ENCODE measurements around the gene ADAMTS9.

The ADAMTS9 gene

DNA sequence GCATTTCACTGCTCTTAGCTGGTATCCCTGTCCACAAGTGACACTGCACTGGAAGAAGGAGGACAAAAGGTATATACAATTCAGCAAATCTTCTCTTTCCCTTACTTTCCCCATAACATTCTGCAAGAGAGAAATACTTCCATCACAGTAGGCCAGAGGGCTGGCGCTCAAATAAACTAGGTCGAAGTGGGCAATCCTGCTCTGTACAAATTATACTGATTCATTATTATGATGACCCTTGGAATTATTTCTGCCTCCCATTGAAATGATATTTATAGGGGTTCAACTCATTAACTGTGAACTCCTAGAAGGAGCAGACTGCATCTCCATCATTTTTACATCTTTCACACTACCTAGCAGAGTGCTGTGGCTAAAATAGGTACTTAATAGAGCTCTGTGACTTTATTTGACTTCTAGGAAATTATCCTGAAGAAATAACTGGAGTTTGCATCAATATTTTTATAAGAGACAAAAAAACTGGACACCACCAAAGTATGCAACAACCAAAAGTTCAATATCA, 80.7 kb downstream of the ADAMTS9 start:
- H3K4me3 ChIP-seq (ENCODE audit: control insufficient read depth, low read depth, low read length) = no peak overlapping the region
- TF ChIP-seq, protein P1, sequence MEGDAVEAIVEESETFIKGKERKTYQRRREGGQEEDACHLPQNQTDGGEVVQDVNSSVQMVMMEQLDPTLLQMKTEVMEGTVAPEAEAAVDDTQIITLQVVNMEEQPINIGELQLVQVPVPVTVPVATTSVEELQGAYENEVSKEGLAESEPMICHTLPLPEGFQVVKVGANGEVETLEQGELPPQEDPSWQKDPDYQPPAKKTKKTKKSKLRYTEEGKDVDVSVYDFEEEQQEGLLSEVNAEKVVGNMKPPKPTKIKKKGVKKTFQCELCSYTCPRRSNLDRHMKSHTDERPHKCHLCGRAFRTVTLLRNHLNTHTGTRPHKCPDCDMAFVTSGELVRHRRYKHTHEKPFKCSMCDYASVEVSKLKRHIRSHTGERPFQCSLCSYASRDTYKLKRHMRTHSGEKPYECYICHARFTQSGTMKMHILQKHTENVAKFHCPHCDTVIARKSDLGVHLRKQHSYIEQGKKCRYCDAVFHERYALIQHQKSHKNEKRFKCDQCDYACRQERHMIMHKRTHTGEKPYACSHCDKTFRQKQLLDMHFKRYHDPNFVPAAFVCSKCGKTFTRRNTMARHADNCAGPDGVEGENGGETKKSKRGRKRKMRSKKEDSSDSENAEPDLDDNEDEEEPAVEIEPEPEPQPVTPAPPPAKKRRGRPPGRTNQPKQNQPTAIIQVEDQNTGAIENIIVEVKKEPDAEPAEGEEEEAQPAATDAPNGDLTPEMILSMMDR (IDR thresholded peaks at IDR 0.05; ENCODE audit: control insufficient read depth, insufficient read depth, low read depth, low read length, missing control alignments) = no peak
- DNase-seq (ENCODE audit: low read depth) = no peak

DNA sequence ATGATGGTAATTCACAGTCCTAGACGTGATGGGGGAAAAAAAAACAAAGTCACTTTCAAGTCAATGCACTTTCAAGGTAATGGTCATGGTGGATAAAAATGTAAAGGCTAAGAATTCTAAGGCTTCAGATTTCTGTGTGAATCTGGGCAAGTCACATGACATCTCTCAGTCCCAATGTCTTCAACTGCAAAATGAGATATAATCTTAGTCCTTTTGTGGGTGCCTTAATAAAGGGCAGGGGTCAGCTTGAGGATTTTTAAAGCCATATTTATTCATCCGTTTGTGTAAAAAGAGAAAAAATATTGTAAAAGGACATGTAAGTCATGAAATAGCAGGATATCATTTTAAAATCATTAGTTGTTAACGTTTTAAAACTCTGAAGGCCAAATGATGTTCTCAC, 83.5 kb downstream of the ADAMTS9 start:
- no peak for DNase-seq (ENCODE audit: low read depth)
- TF ChIP-seq, protein P1 (IDR thresholded peaks at IDR 0.05; ENCODE audit: control insufficient read depth, insufficient read depth, low read depth, low read length, missing control alignments) = no peak
- H3K4me3 ChIP-seq (ENCODE audit: control insufficient read depth, low read depth, low read length) = no peak overlapping the region

DNA sequence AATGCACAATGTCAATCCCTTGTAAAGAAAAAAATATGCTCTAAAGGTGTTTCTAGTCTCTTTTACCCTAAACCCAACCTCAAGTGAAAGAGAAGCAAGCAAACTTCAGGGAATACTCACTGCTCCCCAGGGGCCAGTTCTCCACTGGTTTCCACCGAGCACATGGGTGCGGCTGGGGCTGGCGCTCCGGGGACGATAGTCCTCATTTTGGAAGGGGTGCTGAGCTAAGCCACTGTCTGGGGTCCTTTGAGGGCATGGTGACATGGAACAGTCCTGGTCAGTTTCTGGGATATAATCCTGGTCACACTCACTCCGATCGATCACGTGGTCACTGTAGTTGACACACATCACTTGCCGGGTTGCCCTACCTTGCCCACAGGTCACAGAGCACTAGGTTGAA, 86.0 kb downstream of the ADAMTS9 start:
- no peak overlapping the region for H3K4me3 ChIP-seq (ENCODE audit: control insufficient read depth, low read depth, low read length)
- no peak for DNase-seq (ENCODE audit: low read depth)
- TF ChIP-seq, protein P1 (IDR thresholded peaks at IDR 0.05; ENCODE audit: control insufficient read depth, insufficient read depth, low read depth, low read length, missing control alignments) = no peak

DNA sequence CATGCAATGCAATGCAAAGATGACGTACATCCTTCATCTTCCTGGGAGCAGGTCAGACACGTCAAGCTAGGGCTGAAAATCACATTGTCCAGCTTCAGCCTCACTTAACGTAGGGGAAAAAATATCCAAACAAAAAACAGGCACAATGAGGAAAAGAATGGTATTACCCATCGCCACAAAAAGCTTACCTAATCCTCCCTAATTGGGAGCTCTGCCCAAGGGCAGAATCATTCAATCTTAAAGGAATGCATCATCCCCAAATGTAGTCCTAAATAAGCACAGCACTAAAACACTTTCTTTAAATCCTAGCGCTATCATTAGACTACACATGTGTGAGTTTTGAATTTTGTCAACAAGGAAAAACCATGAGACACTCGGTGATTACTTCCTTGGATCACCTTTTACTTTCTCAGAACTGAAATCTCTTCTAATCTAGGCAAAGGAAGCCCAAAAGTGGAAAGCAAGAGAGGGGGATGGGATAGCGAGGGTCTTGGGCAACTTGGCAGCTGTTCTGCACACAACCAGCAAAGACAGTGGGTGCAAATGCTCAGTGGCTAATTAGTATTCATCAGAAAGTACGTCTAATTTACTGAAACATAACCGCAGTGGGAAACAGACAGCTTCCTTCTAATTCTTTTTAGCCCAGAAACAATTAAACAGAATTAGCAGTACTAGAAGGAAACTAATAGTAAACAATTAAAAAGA, 87.4 kb downstream of the ADAMTS9 start:
- no peak for DNase-seq (ENCODE audit: low read depth)
- TF ChIP-seq, protein P1 (IDR thresholded peaks at IDR 0.05; ENCODE audit: control insufficient read depth, insufficient read depth, low read depth, low read length, missing control alignments) = no peak
- H3K4me3 ChIP-seq (ENCODE audit: control insufficient read depth, low read depth, low read length) = no peak overlapping the region

DNA sequence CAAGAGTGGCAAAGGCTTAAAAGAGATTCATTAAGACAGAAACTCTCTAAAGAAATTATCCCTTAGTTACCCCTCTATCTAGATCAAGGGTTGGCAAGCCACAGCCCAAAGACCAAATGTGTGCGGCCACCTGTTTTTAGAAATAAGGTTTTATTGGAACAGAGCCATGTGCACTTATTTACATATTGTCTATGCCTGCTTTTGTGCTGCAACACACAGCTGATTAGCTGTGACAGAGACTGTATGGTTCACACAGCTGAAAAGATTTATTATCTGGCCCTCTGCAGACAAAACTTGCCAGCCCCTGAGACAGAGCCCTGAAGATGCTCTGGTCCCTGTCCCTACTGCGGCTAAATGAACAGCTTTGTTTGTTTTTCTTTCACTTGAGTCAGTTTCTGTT, 88.1 kb downstream of the ADAMTS9 start:
- H3K4me3 ChIP-seq (ENCODE audit: control insufficient read depth, low read depth, low read length) = no peak overlapping the region
- no peak for DNase-seq (ENCODE audit: low read depth)
- TF ChIP-seq, protein P1 (IDR thresholded peaks at IDR 0.05; ENCODE audit: control insufficient read depth, insufficient read depth, low read depth, low read length, missing control alignments) = no peak

DNA sequence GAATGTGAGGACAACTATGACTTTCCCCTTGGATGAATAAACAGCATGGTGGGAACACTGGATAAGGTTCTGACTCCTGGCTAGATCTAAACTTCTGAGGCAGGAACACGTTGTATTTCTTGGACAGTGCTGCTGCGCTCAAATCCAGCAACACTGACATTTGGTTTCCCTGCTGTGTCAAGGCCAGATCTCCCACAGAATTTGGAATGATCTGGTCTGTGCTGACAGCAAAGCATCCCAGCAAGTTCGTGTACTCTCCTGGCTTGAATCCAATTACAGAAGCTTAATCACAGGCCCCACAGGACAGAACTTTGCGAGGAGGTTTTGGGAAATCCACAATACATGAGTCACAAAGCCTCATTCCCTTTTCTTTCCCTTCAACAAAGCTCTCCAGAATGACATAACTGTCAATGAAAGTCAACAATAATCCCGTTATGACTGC, 92.5 kb downstream of the ADAMTS9 start:
- DNase-seq (ENCODE audit: low read depth) = peak; percentile 77
- H3K4me3 ChIP-seq (ENCODE audit: control insufficient read depth, low read depth, low read length) = no peak overlapping the region
- TF ChIP-seq, protein P1 (IDR thresholded peaks at IDR 0.05; ENCODE audit: control insufficient read depth, insufficient read depth, low read depth, low read length, missing control alignments) = no peak
